ENCODE measurements around the gene OR10AD1. TPM values are rescaled to one million over a fixed set of nuclear protein-coding genes. Genes with fewer than 3 reads are reported as not detected.
"Not testable (repeated sequence)": the region's sequence is repeated elsewhere in the genome, so short reads cannot be mapped to it uniquely, and the experiment has no call there.

The OR10AD1 gene
- total RNA-seq, 1 experiment from 2014 or later, result not detected

DNA sequence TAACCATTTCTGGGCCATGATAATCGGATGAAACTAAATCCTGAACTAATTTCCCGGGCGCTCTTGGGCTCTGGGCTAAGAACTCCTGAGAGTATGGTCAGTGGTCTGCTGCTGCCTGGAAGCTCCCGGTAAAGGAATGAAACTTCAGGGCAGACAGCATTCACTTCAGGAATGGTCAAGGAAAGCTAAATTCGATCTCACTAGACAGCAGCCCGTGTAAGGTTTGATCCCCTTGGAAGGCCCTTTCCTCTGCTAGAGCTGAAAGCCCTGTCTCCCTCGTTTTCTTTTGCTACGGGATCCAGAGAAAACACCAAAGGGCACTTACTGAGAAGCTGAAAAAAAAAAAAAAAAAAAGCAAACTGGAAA, 46.5 kb downstream of the OR10AD1 start:
- peaks cover 10% of the 10 kb centered on the region; the same call in 1 of the 2 replicates for H3K4me1 ChIP-seq (ENCODE audit: control insufficient read depth, insufficient read depth, low read length)
- H3K27me3 ChIP-seq (ENCODE audit: control insufficient read depth, insufficient read depth, low read length), result no peaks in the 10 kb centered on the region
- BruUV-seq (replicated peaks), result no TSS peak
- H3K36me3 ChIP-seq (ENCODE audit: control insufficient read depth, insufficient read depth, low read length), result no peaks in the 10 kb centered on the region; the same call in 1 of the 2 replicates
- ATAC-seq (no peak), DNase-seq (ENCODE audit: low read depth, low spot score) (no peak)
- H3K9me3 ChIP-seq (ENCODE audit: control insufficient read depth, insufficient read depth, low read depth, low read length), result no peaks in the 10 kb centered on the region
- ChIA-PET CTCF (no interaction called here), POLR2A (interaction anchor here (0.6 to 0.7 kb wide), 2 partner anchors 414 to 929 kb away, joined by 3 to 7 read pairs; no protein-coding TSS in a partner anchor)
- TF ChIP-seq TCF7L2 (IDR thresholded peaks at IDR 0.05; ENCODE audit: low read depth, low read length), result no peak
- TF ChIP-seq, protein P1, sequence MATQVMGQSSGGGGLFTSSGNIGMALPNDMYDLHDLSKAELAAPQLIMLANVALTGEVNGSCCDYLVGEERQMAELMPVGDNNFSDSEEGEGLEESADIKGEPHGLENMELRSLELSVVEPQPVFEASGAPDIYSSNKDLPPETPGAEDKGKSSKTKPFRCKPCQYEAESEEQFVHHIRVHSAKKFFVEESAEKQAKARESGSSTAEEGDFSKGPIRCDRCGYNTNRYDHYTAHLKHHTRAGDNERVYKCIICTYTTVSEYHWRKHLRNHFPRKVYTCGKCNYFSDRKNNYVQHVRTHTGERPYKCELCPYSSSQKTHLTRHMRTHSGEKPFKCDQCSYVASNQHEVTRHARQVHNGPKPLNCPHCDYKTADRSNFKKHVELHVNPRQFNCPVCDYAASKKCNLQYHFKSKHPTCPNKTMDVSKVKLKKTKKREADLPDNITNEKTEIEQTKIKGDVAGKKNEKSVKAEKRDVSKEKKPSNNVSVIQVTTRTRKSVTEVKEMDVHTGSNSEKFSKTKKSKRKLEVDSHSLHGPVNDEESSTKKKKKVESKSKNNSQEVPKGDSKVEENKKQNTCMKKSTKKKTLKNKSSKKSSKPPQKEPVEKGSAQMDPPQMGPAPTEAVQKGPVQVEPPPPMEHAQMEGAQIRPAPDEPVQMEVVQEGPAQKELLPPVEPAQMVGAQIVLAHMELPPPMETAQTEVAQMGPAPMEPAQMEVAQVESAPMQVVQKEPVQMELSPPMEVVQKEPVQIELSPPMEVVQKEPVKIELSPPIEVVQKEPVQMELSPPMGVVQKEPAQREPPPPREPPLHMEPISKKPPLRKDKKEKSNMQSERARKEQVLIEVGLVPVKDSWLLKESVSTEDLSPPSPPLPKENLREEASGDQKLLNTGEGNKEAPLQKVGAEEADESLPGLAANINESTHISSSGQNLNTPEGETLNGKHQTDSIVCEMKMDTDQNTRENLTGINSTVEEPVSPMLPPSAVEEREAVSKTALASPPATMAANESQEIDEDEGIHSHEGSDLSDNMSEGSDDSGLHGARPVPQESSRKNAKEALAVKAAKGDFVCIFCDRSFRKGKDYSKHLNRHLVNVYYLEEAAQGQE (IDR thresholded peaks at IDR 0.05; ENCODE audit: insufficient read depth in 1 of 2, low read depth in 2 of 2, low read length in 1 of 2), result no peak
- TF ChIP-seq, protein P2, sequence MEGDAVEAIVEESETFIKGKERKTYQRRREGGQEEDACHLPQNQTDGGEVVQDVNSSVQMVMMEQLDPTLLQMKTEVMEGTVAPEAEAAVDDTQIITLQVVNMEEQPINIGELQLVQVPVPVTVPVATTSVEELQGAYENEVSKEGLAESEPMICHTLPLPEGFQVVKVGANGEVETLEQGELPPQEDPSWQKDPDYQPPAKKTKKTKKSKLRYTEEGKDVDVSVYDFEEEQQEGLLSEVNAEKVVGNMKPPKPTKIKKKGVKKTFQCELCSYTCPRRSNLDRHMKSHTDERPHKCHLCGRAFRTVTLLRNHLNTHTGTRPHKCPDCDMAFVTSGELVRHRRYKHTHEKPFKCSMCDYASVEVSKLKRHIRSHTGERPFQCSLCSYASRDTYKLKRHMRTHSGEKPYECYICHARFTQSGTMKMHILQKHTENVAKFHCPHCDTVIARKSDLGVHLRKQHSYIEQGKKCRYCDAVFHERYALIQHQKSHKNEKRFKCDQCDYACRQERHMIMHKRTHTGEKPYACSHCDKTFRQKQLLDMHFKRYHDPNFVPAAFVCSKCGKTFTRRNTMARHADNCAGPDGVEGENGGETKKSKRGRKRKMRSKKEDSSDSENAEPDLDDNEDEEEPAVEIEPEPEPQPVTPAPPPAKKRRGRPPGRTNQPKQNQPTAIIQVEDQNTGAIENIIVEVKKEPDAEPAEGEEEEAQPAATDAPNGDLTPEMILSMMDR (IDR thresholded peaks at IDR 0.05), result no peak
- peak overlapping the region; percentile 98 for H3K4me3 ChIP-seq (ENCODE audit: low read depth in 2 of 2, low read length in 2 of 2)
- H3K27ac ChIP-seq (ENCODE audit: low read length), result peak overlapping the region; percentile 88
- intact Hi-C loops (cut with micrococcal nuclease; ENCODE audit: unreplicated experiment) (loop anchor here (10.0 kb wide), 1 partner anchor 52 kb away; the partner anchor contains the start of gene SENP1), in situ Hi-C loops (cut with HindIII; ENCODE audit: low pct_unique_long_range_greater_than_20kb, low sequenced_read_pairs) (no loop called here)

DNA sequence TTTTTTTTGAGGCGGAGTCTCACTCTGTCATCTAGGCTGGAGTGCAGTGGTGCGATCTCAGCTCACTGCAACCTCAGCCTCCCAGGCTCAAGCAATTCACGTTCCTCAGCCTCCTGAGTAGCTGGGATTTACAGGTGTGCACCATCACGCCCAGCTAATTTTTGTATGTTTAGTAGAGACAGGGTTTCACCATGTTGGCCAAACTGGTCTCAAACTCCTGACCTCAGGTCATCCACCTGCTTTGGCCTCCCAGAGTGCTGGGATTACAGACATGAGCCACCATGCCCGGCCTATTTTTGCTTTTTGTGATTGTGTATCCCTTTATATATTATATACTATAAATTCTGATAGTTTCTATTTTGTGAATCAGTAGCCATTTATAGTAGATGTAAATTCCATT, 47.3 kb downstream of the OR10AD1 start:
- H3K4me3 ChIP-seq (ENCODE audit: low read depth in 2 of 2, low read length in 2 of 2); POLR2A ChIA-PET; H3K36me3 ChIP-seq (ENCODE audit: control insufficient read depth, insufficient read depth, low read length); H3K27me3 ChIP-seq (ENCODE audit: control insufficient read depth, insufficient read depth, low read length); BruUV-seq (replicated peaks); DNase-seq (ENCODE audit: low read depth, low spot score); CTCF ChIA-PET; H3K4me1 ChIP-seq (ENCODE audit: control insufficient read depth, insufficient read depth, low read length); H3K9me3 ChIP-seq (ENCODE audit: control insufficient read depth, insufficient read depth, low read depth, low read length); H3K27ac ChIP-seq (ENCODE audit: low read length); ATAC-seq; in situ Hi-C loops (cut with HindIII; ENCODE audit: low pct_unique_long_range_greater_than_20kb, low sequenced_read_pairs): not testable (repeated sequence)
- intact Hi-C loops (cut with micrococcal nuclease; ENCODE audit: unreplicated experiment), result loop anchor here (10.0 kb wide), 1 partner anchor 51 kb away; the partner anchor contains the start of gene SENP1

Other genes starting within 250 kb of the OR10AD1 start
- 93.7 TPM for gene TMEM106C, start 239.7 kb downstream of the OR10AD1 start, total RNA-seq (2021; ENCODE audit: unreplicated experiment)
- 1.4 TPM for gene COL2A1, start 198.8 kb downstream of the OR10AD1 start, total RNA-seq (2021; ENCODE audit: unreplicated experiment)
- 35.2 TPM for gene SENP1, start 97.2 kb downstream of the OR10AD1 start, total RNA-seq (2021; ENCODE audit: unreplicated experiment)
- 56.1 TPM for gene PFKM, start 83.9 kb downstream of the OR10AD1 start, total RNA-seq (2021; ENCODE audit: unreplicated experiment)
- gene ASB8, start 45.8 kb downstream of the OR10AD1 start, total RNA-seq (2021; ENCODE audit: unreplicated experiment), result 17.1 TPM
- gene CCDC184, start 19.6 kb downstream of the OR10AD1 start, total RNA-seq (2021; ENCODE audit: unreplicated experiment), result 0.74 TPM
- 13.5 TPM for gene ZNF641, start 147.6 kb upstream of the OR10AD1 start, total RNA-seq (2021; ENCODE audit: unreplicated experiment)